ENCODE results near the gene EIF4A3.

The EIF4A3 gene

GRCh38 chr17:80105762-80106161 lies 41.2 kb downstream of the EIF4A3 start:
- Histone ChIP-seq H3K9me2 (ENCODE audit: low read depth, low read length) (no peaks in the 10 kb centered on the region), H3K9me3 (ENCODE audit: low read length) (no peaks in the 10 kb centered on the region), H3K79me2 (ENCODE audit: insufficient read depth, low read length) (no peaks in the 10 kb centered on the region), H2AFZ (ENCODE audit: low read length) (no peak overlapping the region), H4K20me1 (ENCODE audit: insufficient read depth, low read length) (no peaks in the 10 kb centered on the region), H3K27ac (ENCODE audit: low read depth, low read length, poor library complexity, severe bottlenecking) (no peak overlapping the region), H3K4me3 (ENCODE audit: low read depth, low read length, poor library complexity, severe bottlenecking) (no peak overlapping the region), H3F3A (ENCODE audit: insufficient read depth, low read length) (no peaks in the 10 kb centered on the region), H3K36me3 (ENCODE audit: insufficient read depth, low read length) (no peaks in the 10 kb centered on the region), H3K4me2 (ENCODE audit: low read length) (no peak overlapping the region), H3K27me3 (ENCODE audit: insufficient read depth, low read length) (peaks cover 6% of the 10 kb centered on the region; the same call in 1 of the 2 replicates), H3K4me1 (ENCODE audit: insufficient read depth, low read length, severe bottlenecking) (peaks cover 11% of the 10 kb centered on the region), H3K9ac (ENCODE audit: low read length) (no peak overlapping the region)
- TF ChIP-seq EZH2 (IDR thresholded peaks at IDR 0.05; ENCODE audit: borderline replicate concordance, low read length) (no peak), CTCF (IDR thresholded peaks at IDR 0.05; ENCODE audit: low read length) (no peak)

- Histone ChIP-seq H3K9ac (ENCODE audit: low read length) (no peak overlapping the region), H3K9me3 (ENCODE audit: low read length) (no peaks in the 10 kb centered on the region), H3K9me2 (ENCODE audit: low read depth, low read length) (no peaks in the 10 kb centered on the region), H3K27ac (ENCODE audit: low read depth, low read length, poor library complexity, severe bottlenecking) (no peak overlapping the region), H3K4me2 (ENCODE audit: low read length) (no peak overlapping the region), H3K36me3 (ENCODE audit: insufficient read depth, low read length) (no peaks in the 10 kb centered on the region), H4K20me1 (ENCODE audit: insufficient read depth, low read length) (no peaks in the 10 kb centered on the region), H3K79me2 (ENCODE audit: insufficient read depth, low read length) (no peaks in the 10 kb centered on the region), H3K4me1 (ENCODE audit: insufficient read depth, low read length, severe bottlenecking) (peaks cover 16% of the 10 kb centered on the region), H3F3A (ENCODE audit: insufficient read depth, low read length) (no peaks in the 10 kb centered on the region), H2AFZ (ENCODE audit: low read length) (no peak overlapping the region), H3K4me3 (ENCODE audit: low read depth, low read length, poor library complexity, severe bottlenecking) (no peak overlapping the region), H3K27me3 (ENCODE audit: insufficient read depth, low read length) (peaks cover 6% of the 10 kb centered on the region; the same call in 1 of the 2 replicates)
- TF ChIP-seq CTCF (IDR thresholded peaks at IDR 0.05; ENCODE audit: low read length) (no peak), EZH2 (IDR thresholded peaks at IDR 0.05; ENCODE audit: borderline replicate concordance, low read length) (no peak)
These were observed 42.0 kb downstream of the EIF4A3 start for GRCh38 chr17:80104956-80105375.

- Histone ChIP-seq H3K4me3 (ENCODE audit: low read depth, low read length, poor library complexity, severe bottlenecking) (no peak overlapping the region), H3F3A (ENCODE audit: insufficient read depth, low read length) (no peaks in the 10 kb centered on the region), H4K20me1 (ENCODE audit: insufficient read depth, low read length) (no peaks in the 10 kb centered on the region), H3K4me2 (ENCODE audit: low read length) (no peak overlapping the region), H3K27ac (ENCODE audit: low read depth, low read length, poor library complexity, severe bottlenecking) (no peak overlapping the region), H3K9me3 (ENCODE audit: low read length) (no peaks in the 10 kb centered on the region), H3K27me3 (ENCODE audit: insufficient read depth, low read length) (peaks cover 6% of the 10 kb centered on the region; the same call in 1 of the 2 replicates), H3K79me2 (ENCODE audit: insufficient read depth, low read length) (no peaks in the 10 kb centered on the region), H3K9ac (ENCODE audit: low read length) (no peak overlapping the region), H3K36me3 (ENCODE audit: insufficient read depth, low read length) (no peaks in the 10 kb centered on the region), H3K4me1 (ENCODE audit: insufficient read depth, low read length, severe bottlenecking) (peaks cover 16% of the 10 kb centered on the region), H3K9me2 (ENCODE audit: low read depth, low read length) (no peaks in the 10 kb centered on the region), H2AFZ (ENCODE audit: low read length) (no peak overlapping the region)
- no peak for TF ChIP-seq CTCF (IDR thresholded peaks at IDR 0.05; ENCODE audit: low read length)
- no peak for TF ChIP-seq EZH2 (IDR thresholded peaks at IDR 0.05; ENCODE audit: borderline replicate concordance, low read length)
These were observed 42.5 kb downstream of the EIF4A3 start for GRCh38 chr17:80104321-80104955.

All from OCI-LY1 (cell line).